Fibroblast of the aortic adventitia (primary cell): Measurements from ENCODE around the gene PLCB3. TPM values are rescaled to one million over a fixed set of nuclear protein-coding genes. Genes with fewer than 3 reads are reported as not detected.

ENCODE experiments used
- DNase-seq: peaks from one replicate; pipeline ENCODE4 v3.0.0-alpha.2; 2010; ENCODE audit warnings: low read depth
- H3K4me3 ChIP-seq: 2 replicates; pipeline ENCODE4 v1.5.1; 2011; ENCODE audit warnings: low read depth, mild to moderate bottlenecking, control low read depth, low read length, moderate library complexity
- CTCF ChIP-seq: IDR thresholded peaks from 2 replicates; pipeline ENCODE4 v1.5.1; 2011; ENCODE audit warnings: mild to moderate bottlenecking, low read length, control low read depth, inconsistent platforms; ENCODE audit not compliant: insufficient read depth
- total RNA-seq: library from RNA; depleted of rRNA; stranded (reverse); fragments of >200 nt; gene quantifications from 2 replicates; pipeline ENCODE4 v1.2.3, GENCODE V29; 2012; ENCODE audit warnings: low replicate concordance

PLCB3 gene
- 22.5 and 47.5 TPM in 2 replicates for total RNA-seq

- DNase-seq: no peak
- peak; percentile 58 for TF ChIP-seq CTCF
- H3K4me3 ChIP-seq: peak within 1 kb of the TSS; percentile 82
These were observed at the start of gene PLCB3 for GRCh38 chr11:64251016-64251752. PLCB3 (plus strand) TSS chr11:64251530; CDS start chr11:64251650, 120 bp downstream.

- no peak for DNase-seq
- H3K4me3 ChIP-seq: no peak overlapping the region
- TF ChIP-seq CTCF: no peak
These were observed 49.8 kb upstream of the PLCB3 start for GRCh38 chr11:64201543-64201942.

GRCh38 chr11:64202992-64203391 lies 48.3 kb upstream of the PLCB3 start:
- no peak for TF ChIP-seq CTCF
- H3K4me3 ChIP-seq: no peak overlapping the region
- DNase-seq: no peak

GRCh38 chr11:64203421-64204079 lies 47.8 kb upstream of the PLCB3 start:
- no peak for DNase-seq
- H3K4me3 ChIP-seq: no peak overlapping the region
- no peak for TF ChIP-seq CTCF

GRCh38 chr11:64204080-64204440 lies 47.3 kb upstream of the PLCB3 start:
- DNase-seq: no peak
- H3K4me3 ChIP-seq: no peak overlapping the region
- no peak for TF ChIP-seq CTCF

GRCh38 chr11:64204464-64204989 lies 46.8 kb upstream of the PLCB3 start:
- TF ChIP-seq CTCF: peak; percentile 62
- no peak overlapping the region for H3K4me3 ChIP-seq
- peak; percentile 98 for DNase-seq
